Sigmoid colon (tissue), 7 donors: Measurements from ENCODE around the gene CHN2. TPM values are rescaled to one million over a fixed set of nuclear protein-coding genes. Genes with fewer than 3 reads are reported as not detected.

Experiments used
- DNase-seq: peaks from one replicate; pipeline ENCODE4 v3.0.0-alpha.2; 2019
- H3K27ac ChIP-seq, 4 donors: fragments of 200-600 bp; sonication (generic); one replicate each; pipeline ENCODE4 v1.5.1; 2016 to 2019; ENCODE audit warnings: mild to moderate bottlenecking in 1 of 4
- H3K27me3 ChIP-seq, 3 donors: fragments of 200-600 bp; sonication (generic); one replicate each; pipeline ENCODE4 v1.5.1; 2019; ENCODE audit warnings: mild to moderate bottlenecking in 1 of 3
- H3K36me3 ChIP-seq, 4 donors: fragments of 200-600 bp; sonication (generic); one replicate each; pipeline ENCODE4 v1.5.1; 2016 to 2019
- H3K4me1 ChIP-seq, 4 donors: fragments of 200-600 bp; sonication (generic); one replicate each; pipeline ENCODE4 v1.5.1; 2017 to 2019
- H3K4me3 ChIP-seq, 4 donors: fragments of 200-600 bp; sonication (generic); one replicate each; pipeline ENCODE4 v1.5.1; 2017 to 2019; ENCODE audit warnings: mild to moderate bottlenecking in 2 of 4, moderate library complexity in 1 of 4
- H3K9me3 ChIP-seq, 4 donors: fragments of 200-600 bp in 3 of 4; sonication (generic) in 3 of 4; one replicate each; pipeline versions ENCODE4 v1.5.1 to v1.6.1; 2013 to 2019
- EP300 ChIP-seq, 4 donors: sonication (generic); formaldehyde crosslinking; IDR thresholded peaks; one replicate each; pipeline ENCODE4 v1.6.1; 2017; ENCODE audit warnings: antibody characterized with exemption in 4 of 4
- POLR2A ChIP-seq, 2 donors: fragments of 450-650 bp; IDR thresholded peaks; one replicate each; pipeline ENCODE4 v1.6.1; 2016; ENCODE audit warnings: antibody characterized with exemption in 2 of 2, mild to moderate bottlenecking in 2 of 2, moderate library complexity in 2 of 2
- POLR2AphosphoS5 ChIP-seq, 4 donors: sonication (generic); formaldehyde crosslinking; IDR thresholded peaks; one replicate each; pipeline ENCODE4 v1.6.1; 2017; ENCODE audit warnings: antibody characterized with exemption in 4 of 4
- WGBS, 2 donors: extraction: QIAGEN DNeasy Blood & Tissue Kit; methylation state at CpG; one replicate each; pipeline ENCODE4 v1.1.7; 2013; 5-methylcytosine and 5-hydroxymethylcytosine counted together
- intact Hi-C: fragments of 100-400 bp; cut with DNase I; formaldehyde crosslinking; loops from one replicate; pipeline ENCODE4 v1.15.1; 2023
- polyA plus RNA-seq, 3 donors: library from polyadenylated mRNA; stranded (reverse); fragments of 200-250 nt; gene quantifications; one replicate each; pipeline ENCODE4 v1.2.3, GENCODE V29; 2013
- total RNA-seq, 4 donors: library from RNA; depleted of rRNA; stranded (reverse); fragments of >200 nt; gene quantifications; one replicate each; pipeline ENCODE4 v1.1.0, GENCODE V29; 2016
- TF ChIP-seq, protein P1 (sequence below), 4 experiments: fragments of 450-650 bp in 3 of 4; fragments of 200-600 bp in 1 of 4; IDR thresholded peaks; one replicate each; pipeline ENCODE4 v1.5.1; 2016 to 2019; ENCODE audit warnings: antibody characterized with exemption in 4 of 4, mild to moderate bottlenecking in 3 of 4, moderate library complexity in 2 of 4
- donor health status: healthy with polysubstance abuse.
- donor health status: Bipolar disorder and iron deficiency.
- donor health status: healthy.

CHN2 gene
- total and polyA plus RNA-seq, 7 donors, result 4.2 to 37.7 (median 15.8) TPM

DNA sequence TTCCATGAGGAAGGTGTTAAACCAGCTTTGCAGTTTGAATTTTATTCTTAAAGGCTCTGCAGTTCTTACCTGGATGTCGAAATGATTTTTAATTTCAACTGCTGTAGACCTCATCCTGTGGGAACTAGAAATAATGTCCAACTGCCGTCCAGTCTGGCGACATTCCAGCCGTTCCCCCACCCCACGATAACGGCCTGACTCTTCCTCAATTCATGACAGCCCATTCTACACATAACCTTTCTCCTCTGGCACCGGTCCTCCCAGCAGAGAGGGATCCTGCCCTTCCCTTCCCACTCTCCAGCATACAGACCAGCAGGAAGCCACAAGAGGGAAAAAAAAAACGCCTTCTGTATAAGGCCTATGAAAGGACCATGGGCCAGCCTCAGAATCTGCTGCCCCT, 317.3 kb downstream of the CHN2 start:
- H3K27ac ChIP-seq, result no peak overlapping the region
- TF ChIP-seq POLR2AphosphoS5 (IDR thresholded peaks at IDR 0.05) (no peak), POLR2A (IDR thresholded peaks at IDR 0.05) (no peak), EP300 (IDR thresholded peaks at IDR 0.05) (no peak)
- TF ChIP-seq, protein P1, sequence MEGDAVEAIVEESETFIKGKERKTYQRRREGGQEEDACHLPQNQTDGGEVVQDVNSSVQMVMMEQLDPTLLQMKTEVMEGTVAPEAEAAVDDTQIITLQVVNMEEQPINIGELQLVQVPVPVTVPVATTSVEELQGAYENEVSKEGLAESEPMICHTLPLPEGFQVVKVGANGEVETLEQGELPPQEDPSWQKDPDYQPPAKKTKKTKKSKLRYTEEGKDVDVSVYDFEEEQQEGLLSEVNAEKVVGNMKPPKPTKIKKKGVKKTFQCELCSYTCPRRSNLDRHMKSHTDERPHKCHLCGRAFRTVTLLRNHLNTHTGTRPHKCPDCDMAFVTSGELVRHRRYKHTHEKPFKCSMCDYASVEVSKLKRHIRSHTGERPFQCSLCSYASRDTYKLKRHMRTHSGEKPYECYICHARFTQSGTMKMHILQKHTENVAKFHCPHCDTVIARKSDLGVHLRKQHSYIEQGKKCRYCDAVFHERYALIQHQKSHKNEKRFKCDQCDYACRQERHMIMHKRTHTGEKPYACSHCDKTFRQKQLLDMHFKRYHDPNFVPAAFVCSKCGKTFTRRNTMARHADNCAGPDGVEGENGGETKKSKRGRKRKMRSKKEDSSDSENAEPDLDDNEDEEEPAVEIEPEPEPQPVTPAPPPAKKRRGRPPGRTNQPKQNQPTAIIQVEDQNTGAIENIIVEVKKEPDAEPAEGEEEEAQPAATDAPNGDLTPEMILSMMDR (IDR thresholded peaks at IDR 0.05), result no peak
- no peak for DNase-seq
- intact Hi-C loops, result no loop called here
- H3K9me3 ChIP-seq, result no peaks in the 10 kb centered on the region
- no peaks in the 10 kb centered on the region for H3K27me3 ChIP-seq
- 39 to 61% methylated on average over 8 of the region's 8 CpGs for WGBS, 2 donors
- no peak overlapping the region for H3K4me3 ChIP-seq
- no peaks in the 10 kb centered on the region for H3K4me1 ChIP-seq
- peaks cover 0 to 21% (median 6%) of the 10 kb centered on the region in 4 donors for H3K36me3 ChIP-seq

DNA sequence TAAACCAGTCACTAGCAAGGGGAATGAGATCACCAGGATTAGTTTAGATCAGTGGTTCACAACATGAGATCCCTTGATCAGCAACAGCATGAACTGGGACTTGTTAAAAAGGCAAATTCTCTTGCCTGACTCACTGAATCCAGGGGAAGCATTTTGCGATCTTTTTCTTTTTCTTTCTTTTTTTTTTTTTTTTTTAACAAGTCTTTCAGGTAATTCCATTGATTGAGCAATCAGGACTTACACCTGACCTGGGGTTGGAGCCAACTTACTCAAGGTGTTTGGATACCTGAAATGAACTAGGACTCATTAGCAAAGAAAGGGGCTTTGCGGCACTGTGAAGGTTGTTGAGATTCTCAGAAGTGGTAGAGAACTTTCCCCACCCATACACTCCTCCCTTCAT, 321.9 kb downstream of the CHN2 start:
- H3K4me3 ChIP-seq, result no peak overlapping the region
- DNase-seq, result no peak
- 84 to 96% methylated on average over 2 of the region's 2 CpGs for WGBS, 2 donors
- H3K36me3 ChIP-seq, result peaks cover 0 to 4% (median 0%) of the 10 kb centered on the region in 4 donors
- H3K27ac ChIP-seq, result no peak overlapping the region
- no peaks in the 10 kb centered on the region for H3K9me3 ChIP-seq
- no peaks in the 10 kb centered on the region for H3K27me3 ChIP-seq
- TF ChIP-seq, protein P1 (IDR thresholded peaks at IDR 0.05), result no peak
- TF ChIP-seq EP300 (IDR thresholded peaks at IDR 0.05), result no peak
- TF ChIP-seq POLR2A (IDR thresholded peaks at IDR 0.05), result no peak
- no peak for TF ChIP-seq POLR2AphosphoS5 (IDR thresholded peaks at IDR 0.05)
- intact Hi-C loops, result no loop called here
- H3K4me1 ChIP-seq, result no peaks in the 10 kb centered on the region

DNA sequence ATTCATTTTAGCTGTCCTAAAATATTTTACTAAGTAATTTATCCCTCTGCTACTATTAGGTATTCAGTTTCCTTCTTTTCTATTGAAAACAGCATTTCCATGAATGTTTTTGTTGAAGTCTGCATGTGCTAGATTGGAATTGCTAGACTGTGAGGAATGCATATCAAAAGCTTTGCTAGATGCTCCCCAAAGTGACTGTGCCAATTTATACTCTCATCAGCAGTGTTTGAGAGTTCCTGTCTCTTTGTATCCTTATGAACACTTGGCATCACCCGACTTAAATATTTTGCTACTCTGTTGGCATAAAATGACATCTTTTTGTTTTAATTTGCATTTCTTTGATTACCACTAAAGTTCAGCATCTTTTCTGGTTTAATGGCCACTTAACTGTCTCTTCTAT, 324.0 kb downstream of the CHN2 start:
- intact Hi-C loops, result no loop called here
- 86 to 90% methylated on average over 1 of the region's 1 CpG for whole genome bisulfite sequencing, 2 donors
- H3K36me3 ChIP-seq, result no peaks in the 10 kb centered on the region
- H3K4me3 ChIP-seq, result no peak overlapping the region
- no peaks in the 10 kb centered on the region for H3K27me3 ChIP-seq
- peaks cover 0 to 4% (median 0%) of the 10 kb centered on the region in 4 donors for H3K9me3 ChIP-seq
- DNase-seq, result no peak
- no peaks in the 10 kb centered on the region for H3K4me1 ChIP-seq
- H3K27ac ChIP-seq, result no peak overlapping the region
- TF ChIP-seq POLR2AphosphoS5 (IDR thresholded peaks at IDR 0.05) (no peak), EP300 (IDR thresholded peaks at IDR 0.05) (no peak), POLR2A (IDR thresholded peaks at IDR 0.05) (no peak)
- TF ChIP-seq, protein P1 (IDR thresholded peaks at IDR 0.05), result no peak

DNA sequence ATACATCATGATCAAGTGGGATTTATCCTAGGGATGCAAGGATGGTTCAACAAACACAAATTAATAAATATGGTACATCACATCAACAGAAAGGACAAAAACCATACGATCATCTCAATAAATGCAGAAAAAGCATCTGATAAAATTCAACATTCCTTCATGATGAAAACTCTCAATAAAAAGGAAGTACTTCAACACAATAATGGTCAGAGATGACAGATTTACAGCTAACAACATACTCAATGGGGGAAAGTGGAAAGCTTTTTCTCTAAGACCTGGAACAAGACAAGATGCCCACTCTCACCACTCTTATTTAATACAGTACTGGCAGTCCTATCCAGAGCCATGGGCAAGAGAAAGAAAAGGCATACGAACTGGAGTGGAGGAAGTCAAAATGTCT, 329.2 kb downstream of the CHN2 start:
- intact Hi-C loops, result no loop called here
- 77 to 86% methylated on average over 2 of the region's 2 CpGs for WGBS, 2 donors

More for the DNA sequence above, 329.2 kb downstream of the CHN2 start:
- DNase-seq, result no peak
- peaks cover 0 to 4% (median 0%) of the 10 kb centered on the region in 4 donors for H3K9me3 ChIP-seq
- no peaks in the 10 kb centered on the region for H3K4me1 ChIP-seq
- no peak for TF ChIP-seq POLR2A (IDR thresholded peaks at IDR 0.05)
- TF ChIP-seq, protein P1 (IDR thresholded peaks at IDR 0.05), result no peak
- TF ChIP-seq EP300 (IDR thresholded peaks at IDR 0.05), result no peak
- no peak for TF ChIP-seq POLR2AphosphoS5 (IDR thresholded peaks at IDR 0.05)
- H3K36me3 ChIP-seq, result no peaks in the 10 kb centered on the region
- H3K27me3 ChIP-seq, result no peaks in the 10 kb centered on the region
- H3K27ac ChIP-seq, result no peak overlapping the region
- H3K4me3 ChIP-seq, result no peak overlapping the region
